ENCODE measurements around the gene ZFYVE28.

Gene ZFYVE28

GRCh38 chr4:2411786-2412510 lies 6.5 kb downstream of the ZFYVE28 start:
- DNase-seq (ENCODE audit: low read depth in 2 of 2): no peak

GRCh38 chr4:2409381-2409783 lies 9.1 kb downstream of the ZFYVE28 start:
- DNase-seq (ENCODE audit: low read depth in 2 of 2): no peak

DNA sequence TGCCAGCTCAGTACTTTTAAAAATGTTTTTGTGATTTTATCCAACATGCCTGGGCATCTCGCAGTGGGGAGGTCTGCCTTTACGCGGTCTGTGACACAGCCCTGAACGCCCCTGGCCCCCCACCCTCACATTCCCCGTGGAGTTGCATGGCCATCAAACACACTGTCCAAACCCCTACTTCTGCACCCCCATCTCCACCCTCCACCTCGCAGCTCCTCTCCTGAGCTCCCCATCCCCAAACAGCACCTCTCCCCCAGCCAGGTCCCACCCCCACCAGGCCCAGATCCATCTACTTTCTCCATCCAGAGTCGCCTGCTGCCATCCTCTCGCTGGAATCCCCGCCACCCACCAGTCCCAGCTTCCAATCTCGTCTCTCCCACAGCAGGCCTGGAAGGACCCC lies 9.5 kb downstream of the ZFYVE28 start:
- DNase-seq (ENCODE audit: low read depth in 2 of 2): no peak

GRCh38 chr4:2408401-2408958 lies 10.0 kb downstream of the ZFYVE28 start:
- DNase-seq (ENCODE audit: low read depth in 2 of 2): no peak

DNA sequence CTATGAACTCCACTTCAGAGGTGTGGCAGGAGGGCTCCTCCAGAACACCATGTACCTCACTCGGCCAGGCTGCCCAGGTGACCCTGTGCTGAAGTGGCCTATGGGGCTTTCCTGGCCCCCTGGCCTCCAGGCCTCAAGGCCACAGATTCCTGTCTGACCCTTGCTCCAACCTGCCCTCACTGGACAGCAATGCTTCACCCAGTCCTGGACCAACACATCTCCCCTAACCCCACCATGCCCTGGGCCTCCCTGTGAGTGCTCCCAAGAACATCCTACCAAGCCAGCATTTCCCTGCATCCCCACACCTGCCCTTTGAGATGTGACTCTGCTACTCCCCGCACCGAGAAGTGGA lies 10.5 kb downstream of the ZFYVE28 start:
- DNase-seq (ENCODE audit: low read depth in 2 of 2): no peak

DNA sequence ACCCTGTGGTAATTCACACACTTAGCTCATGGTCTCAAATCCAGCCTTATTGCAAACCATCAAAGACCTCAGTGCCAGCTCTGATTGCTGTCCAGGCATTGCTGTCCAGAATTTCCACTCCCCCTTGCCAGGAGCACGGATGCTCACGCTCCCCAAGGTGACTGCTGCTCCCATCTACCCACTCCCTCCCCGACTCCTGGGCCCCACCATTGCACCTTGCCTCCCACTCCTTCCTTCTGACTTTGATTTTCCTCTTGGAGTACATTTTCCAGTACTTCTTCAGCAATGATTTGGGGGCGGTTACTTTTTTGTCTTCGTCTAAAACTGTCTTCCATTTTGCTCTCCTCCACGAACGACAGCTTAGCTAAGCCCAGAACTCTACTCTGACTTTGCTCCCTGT lies 11.5 kb downstream of the ZFYVE28 start:
- DNase-seq (ENCODE audit: low read depth in 2 of 2): no peak

GRCh38 chr4:2406406-2406805 lies 12.0 kb downstream of the ZFYVE28 start:
- no peak for DNase-seq (ENCODE audit: low read depth in 2 of 2)

GRCh38 chr4:2402941-2403340 lies 15.5 kb downstream of the ZFYVE28 start:
- DNase-seq (ENCODE audit: low read depth in 2 of 2): no peak

DNA sequence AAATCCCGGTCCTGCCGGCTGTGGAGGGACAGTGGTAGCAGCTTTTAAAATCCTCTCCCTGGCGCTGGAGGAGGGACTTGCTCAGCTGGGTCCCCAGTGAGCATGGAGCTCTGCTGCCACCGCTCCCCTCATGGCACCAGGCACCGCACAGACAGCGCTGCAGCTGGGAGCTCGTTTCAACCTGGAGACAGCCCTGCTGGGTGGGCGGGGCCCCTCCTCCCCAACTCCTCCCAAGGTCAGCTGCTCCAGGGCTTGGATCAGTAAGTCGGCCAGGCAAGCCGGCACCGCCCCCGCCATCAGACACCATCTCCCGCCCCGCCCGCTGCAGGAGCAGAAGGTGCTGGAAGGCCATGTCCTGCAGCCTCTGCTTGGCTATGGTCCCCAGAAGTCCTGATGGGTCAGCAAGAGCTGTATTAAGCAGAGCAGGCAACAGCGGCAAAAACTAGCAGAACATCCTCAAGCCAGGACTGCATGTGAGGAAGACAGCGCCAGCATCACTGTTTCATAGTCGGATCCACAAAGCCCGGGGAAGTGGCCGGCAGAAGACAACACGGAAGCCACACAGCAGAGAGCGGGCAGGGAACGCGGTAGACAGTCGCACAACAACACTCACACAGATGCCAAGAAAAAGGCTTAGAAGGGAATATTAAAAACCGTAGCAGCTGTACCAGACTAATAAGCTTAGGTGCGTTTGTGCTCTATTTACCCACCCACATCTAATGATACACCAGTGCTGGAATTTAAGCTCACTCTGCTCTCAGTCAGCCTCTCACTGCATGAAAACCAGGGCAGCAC lies 16.2 kb downstream of the ZFYVE28 start:
- no peak for DNase-seq (ENCODE audit: low read depth in 2 of 2)

- DNase-seq (ENCODE audit: low read depth in 2 of 2): no peak
These were observed 16.8 kb downstream of the ZFYVE28 start for GRCh38 chr4:2401610-2401983.

DNA sequence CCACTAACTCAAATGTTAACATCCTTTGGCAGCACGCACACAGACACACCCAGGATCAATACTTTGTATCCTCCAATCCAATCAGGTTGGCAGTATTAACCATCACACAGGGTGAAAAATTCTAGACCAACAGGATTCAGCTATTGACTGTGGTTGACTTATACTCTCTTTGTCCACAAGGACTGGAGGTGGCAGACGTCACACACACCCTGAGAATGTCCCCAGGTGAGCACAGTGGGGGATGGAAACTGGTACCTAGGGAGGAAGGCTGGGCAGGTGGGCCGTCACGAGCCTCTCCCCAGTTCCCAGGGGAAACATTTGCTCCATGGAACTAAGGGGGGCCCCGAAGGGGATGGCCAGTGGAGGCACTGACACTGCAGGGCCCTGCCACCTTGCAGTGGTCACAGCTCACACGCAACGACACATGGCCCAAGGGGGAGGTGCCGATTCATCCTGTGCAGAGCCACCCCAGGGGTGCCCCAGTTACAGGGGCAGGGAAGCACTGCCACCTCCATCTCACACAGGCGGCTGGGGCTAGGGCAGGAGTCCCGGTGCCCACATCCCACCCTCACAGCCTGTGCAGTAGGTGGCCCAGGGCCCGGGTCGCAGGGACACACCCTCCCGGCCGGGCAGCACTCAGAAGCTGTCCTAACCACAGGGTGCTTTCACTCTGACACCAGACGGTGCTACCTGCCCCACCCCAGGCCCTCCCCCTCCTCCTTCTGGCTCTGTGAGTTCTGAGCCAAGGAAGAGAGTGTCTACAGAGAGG lies 17.4 kb downstream of the ZFYVE28 start:
- DNase-seq (ENCODE audit: low read depth in 2 of 2): no peak

DNA sequence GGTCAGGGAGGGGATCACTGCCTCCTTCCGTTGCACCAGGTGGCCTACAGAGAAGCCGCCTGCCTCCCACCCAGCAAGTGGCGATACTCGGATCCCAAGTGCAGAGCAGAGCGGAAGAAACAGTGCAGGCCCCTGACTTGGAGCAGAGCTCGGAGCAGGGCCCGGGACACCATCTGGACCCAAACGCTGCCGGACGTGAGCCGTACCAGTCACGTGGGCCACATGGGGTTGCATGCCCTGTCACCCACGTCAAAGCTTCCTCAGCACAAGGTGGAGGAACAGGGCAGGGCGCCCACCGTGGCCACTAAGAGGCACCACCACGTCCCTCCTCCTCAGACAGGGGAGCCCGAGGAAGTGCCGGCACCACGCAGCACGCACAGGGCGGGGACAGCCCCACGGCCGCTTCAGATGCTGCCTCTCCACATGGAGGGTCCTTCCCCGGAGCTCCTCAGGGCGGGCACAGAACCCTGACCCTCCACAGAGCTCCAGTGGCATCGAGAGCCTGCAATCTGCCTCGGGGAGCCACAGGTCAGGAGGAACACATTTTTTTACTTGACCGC lies 18.7 kb downstream of the ZFYVE28 start:
- DNase-seq (ENCODE audit: low read depth in 2 of 2): no peak

GRCh38 chr4:2399216-2399615 lies 19.2 kb downstream of the ZFYVE28 start:
- DNase-seq (ENCODE audit: low read depth in 2 of 2): no peak

DNA sequence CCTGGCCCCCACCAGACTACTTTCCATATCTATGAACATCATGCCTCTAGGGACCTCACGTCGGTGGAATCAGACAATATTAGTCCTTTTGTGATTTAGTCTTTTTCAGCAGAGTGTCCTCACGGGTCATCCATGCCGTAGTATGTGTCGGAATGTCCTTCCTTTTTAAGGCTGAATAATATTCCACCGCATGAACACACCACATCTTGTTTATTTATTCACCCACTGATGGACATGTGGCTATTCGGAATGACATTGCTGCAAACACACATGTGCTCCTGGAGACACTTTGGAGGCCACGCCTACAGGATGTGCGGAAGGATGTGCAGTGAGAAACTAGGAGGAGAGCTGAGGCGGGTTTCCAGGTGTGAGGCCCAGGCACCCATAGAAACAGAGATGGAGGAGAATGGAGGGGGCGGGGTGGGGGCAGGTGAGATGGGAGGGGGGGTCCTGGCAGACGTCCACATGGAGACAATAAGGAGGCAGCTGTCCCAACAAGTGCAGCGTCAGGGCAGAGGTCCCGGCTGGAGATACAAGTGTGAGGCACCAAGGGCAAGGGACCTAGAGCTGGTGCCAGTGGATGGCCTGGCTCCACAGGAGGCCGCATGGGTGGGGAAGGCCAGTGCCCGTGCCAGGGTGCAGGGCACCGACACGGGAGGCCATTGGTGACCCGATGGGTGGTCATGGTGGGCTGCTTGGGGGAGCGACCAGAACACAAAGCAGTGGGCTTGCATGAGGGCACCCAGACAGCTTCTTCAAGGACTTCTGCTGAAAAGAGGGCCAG lies 20.7 kb downstream of the ZFYVE28 start:
- no peak for DNase-seq (ENCODE audit: low read depth in 2 of 2)

- DNase-seq (ENCODE audit: low read depth in 2 of 2): no peak
These were observed 21.6 kb downstream of the ZFYVE28 start for GRCh38 chr4:2396781-2397368.

GRCh38 chr4:2395584-2395983 lies 22.9 kb downstream of the ZFYVE28 start:
- no peak for DNase-seq (ENCODE audit: low read depth in 2 of 2)

- no peak for DNase-seq (ENCODE audit: low read depth in 2 of 2)
These were observed 23.4 kb downstream of the ZFYVE28 start for GRCh38 chr4:2395038-2395437.

DNA sequence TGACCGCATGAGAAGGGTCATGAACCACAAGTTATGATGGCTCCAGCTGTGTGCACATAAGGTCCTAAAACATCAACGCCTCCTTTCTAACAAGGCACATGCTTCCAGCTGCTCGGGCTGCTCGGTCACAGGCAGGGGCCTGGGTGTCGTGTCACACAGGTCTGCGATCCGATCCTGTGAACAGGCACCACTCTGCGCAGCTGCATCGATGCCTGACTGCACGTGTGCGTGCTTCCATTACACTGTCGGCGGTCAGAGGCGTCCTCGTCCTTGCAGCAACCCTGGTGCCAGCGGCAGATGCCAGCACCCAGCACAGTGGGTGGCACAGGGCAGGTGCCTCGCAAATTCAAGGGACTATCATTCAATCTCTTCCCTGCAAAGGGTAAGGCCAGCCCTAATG lies 23.9 kb downstream of the ZFYVE28 start:
- DNase-seq (ENCODE audit: low read depth in 2 of 2): no peak

- no peak for DNase-seq (ENCODE audit: low read depth in 2 of 2)
These were observed 24.8 kb downstream of the ZFYVE28 start for GRCh38 chr4:2393353-2394270.

Measured in fibroblast of skin of left biceps (primary cell).